Bone marrow (tissue), 2 donors: ENCODE results near the gene ZEB2.

Experiments used
- DNase-seq, 2 donors: peaks; one replicate each; lab custom pipeline; 2025; lab: John Stamatoyannopoulos, UW

ZEB2 gene

DNA sequence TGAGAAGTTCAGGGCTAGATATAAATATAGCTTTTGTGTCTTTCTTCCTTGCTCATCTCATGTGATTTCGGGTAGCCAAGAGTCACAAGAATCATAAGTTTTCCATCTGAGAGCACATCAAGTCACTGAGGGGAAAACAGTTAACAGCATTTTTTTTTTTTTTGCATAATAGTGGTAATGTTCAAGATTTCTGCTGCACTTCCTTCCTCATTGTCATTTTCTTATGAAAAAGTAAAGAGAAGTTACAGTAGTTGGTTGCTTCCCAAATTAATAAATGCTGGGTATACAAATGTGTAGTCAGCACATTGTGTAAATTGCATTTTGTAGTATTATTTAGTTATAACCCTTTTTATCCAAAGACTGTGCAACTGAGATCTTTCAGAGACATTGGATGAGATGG lies 93.6 kb downstream of the ZEB2 start:
- DNase-seq = peak in 1 of 2 donors; percentile 42

DNA sequence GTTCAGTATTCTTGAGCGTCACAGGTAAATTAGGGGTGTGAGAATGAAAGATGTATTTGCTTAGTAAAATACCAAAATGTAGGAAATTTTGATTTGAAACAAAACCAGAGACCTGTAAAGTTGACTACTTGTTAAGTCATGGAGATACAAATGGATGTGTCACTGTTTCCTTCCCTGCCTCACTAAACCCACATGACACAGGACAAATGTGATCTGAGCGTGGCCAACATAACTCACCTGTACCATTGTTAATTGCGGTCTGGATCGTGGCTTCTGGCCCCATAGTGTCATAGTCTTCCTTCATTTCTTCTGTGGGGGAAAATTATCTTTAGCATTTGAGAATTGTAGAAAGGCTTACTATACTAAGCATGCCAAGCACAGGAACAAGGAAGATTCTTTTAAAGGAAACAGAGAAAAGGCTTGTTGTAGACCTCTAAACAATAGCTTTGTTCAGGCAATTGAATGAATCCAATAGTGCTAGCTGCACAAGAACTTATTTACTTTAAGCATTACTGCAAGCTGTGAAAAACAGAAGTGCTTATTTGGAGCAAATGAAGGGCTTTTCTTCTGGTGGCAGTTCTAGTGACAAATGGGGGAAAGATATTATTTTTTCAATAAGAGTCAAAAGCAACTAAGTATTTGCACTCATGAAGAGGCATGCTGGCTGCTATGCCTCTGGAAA lies 95.2 kb downstream of the ZEB2 start:
- no peak for DNase-seq

GRCh38 chr2:144421606-144422510 lies 98.1 kb downstream of the ZEB2 start:
- DNase-seq = no peak

DNA sequence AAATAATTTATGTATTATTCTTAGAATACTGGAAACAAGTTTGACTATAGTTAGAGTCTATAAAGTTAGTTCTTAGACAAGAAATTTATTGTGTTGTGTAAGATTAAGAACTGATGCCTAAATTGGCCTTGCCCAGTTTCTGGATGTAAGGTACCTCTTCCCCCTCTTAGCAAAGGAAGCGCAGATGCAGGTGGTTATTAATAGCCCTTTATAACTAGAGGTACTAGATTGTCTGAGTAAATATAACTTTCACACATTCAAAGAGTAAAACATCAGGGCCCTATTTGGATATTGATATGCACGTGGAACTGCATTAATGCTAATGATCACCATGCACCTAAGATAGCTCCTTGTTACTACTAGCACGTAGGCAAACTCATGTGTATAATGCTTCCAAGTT lies 100.7 kb downstream of the ZEB2 start:
- no peak for DNase-seq

DNA sequence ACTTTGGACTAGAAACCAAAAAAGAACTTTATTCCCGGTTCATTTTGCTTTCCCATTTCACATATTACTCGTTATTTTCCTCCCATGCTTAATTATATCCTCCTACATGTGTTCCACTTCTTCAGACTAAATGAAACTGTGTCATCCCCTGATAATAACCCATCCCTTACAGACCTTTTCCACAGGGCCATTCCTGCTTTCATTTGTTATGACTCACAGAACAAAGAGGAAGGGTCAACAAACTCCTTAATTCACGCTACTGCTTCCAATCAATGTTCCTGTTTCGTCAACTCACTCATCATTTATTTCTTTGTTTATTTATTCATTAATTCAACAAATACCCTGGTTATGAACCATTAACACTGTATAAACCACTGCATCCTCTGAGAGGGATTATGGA lies 104.5 kb downstream of the ZEB2 start:
- DNase-seq = no peak

GRCh38 chr2:144414324-144414845 lies 105.5 kb downstream of the ZEB2 start:
- DNase-seq = peak; percentile 43 to 83

GRCh38 chr2:144412709-144413108 lies 107.2 kb downstream of the ZEB2 start:
- DNase-seq = no peak

GRCh38 chr2:144411473-144411872 lies 108.4 kb downstream of the ZEB2 start:
- no peak for DNase-seq

DNA sequence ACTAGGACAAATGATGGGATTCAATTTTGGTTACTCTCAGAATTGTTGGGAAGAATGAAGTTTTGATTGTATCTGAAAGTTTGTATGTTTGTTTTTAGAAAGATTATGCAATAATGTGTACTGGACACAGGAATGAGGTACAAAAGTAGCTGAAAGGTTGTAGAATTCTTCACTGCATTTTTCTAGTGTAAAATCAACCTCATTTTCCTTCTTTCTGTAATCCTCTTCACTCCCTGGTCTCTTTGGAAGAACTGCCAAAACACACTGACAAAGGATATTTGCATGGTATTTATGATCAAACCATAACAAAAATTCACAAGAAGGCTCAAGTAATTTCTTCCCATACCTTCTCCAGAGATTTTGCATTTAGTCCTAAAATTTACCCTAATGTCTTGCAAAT lies 110.7 kb downstream of the ZEB2 start:
- DNase-seq = no peak

DNA sequence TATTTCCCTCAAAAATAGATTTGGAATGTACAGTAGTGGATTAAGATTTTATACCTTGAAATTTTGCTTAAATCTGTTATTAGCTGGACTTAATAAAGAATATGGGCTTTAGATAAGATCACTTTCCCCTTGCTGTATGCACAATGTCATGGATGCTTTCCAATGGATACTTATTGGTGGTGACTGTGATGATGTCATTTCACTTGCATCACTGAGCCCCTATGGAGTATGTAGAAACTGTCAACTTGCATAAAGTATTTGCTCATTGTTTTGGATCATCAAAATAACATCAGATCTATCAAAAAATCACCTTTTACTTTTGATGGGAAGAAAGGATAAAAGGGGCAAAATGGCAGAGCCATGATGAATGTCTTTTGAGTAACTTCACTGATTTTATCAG lies 112.7 kb downstream of the ZEB2 start:
- DNase-seq = no peak

DNA sequence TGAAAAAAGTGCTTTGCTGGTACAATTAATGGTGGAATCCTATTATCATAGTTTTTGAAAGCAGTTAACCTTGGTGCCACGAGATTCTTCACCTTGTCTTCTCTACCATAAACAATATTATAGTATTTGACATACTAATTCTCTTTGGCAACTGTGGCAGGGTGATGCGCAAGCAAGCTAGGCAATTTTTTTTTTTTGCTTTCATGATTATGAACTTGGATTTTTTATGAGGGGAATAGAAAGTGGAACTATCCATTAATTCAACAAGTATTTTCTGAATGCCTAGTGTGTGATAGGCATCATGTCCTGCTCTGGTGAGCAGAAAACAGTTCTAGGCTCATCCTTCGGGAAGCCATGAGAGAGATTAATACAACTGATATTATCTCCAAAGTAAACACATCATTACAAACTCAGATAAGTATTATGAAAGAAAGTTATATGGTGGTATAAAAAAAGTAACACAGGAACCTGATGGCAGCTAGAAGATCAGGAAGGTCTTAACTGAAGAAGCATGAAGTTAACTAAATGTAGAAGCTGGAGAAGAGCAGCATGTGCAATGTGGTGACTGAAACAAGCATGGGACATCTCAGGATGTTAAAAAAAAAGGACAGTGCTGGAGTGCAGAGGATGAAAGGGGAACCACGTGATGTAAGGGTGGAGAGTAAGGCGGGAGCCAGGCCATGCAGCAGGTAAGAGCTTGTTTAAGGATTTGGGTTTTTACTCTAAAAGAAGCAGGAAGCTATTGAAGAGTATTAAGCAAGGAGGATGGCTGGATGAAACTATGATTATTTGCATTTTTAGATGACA lies 113.7 kb downstream of the ZEB2 start:
- DNase-seq = no peak

GRCh38 chr2:144405321-144405720 lies 114.6 kb downstream of the ZEB2 start:
- no peak for DNase-seq

GRCh38 chr2:144404586-144405314 lies 115.2 kb downstream of the ZEB2 start:
- no peak for DNase-seq

- DNase-seq = no peak
Observed at GRCh38 chr2:144403933-144404332, 116.0 kb downstream of the ZEB2 start.

DNA sequence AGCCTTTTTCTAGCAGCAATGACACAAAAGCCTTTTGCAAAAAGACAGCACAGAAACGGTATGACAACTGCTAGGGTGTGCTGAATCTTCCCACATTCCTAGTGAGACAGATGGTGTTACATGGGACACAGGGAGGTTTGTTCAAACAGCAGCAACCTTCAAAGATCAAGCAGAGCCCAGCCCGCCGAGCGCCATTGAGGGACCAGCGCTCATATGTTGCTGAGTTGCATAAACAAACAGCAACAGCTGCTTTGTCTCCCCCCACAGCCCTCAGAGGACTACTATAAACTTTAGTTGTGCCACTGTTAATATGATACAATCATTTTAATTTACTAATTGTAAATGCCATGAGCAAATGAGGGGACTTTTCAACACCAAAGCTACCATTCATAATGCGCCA lies 117.7 kb downstream of the ZEB2 start:
- no peak for DNase-seq

DNA sequence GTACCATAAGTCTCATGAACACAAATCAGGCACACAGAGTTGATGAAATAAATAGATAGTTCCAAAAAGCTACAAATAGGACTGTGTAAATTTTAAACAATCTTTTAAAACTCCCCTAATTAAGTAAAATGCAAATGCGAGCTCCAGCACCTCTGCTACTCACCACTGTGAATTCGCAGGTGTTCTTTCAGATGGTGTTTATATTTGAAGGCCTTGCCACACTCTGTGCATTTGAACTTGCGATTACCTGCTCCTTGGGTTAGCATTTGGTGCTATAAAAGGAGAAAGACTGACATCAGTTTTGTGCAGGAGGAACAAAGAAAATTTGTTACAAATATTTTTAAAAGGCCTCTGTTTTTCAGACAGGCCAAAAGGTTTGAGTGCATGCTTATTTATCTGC lies 118.9 kb downstream of the ZEB2 start:
- DNase-seq = no peak

- no peak for DNase-seq
Observed at GRCh38 chr2:144396318-144396717, 123.6 kb downstream of the ZEB2 start.

DNA sequence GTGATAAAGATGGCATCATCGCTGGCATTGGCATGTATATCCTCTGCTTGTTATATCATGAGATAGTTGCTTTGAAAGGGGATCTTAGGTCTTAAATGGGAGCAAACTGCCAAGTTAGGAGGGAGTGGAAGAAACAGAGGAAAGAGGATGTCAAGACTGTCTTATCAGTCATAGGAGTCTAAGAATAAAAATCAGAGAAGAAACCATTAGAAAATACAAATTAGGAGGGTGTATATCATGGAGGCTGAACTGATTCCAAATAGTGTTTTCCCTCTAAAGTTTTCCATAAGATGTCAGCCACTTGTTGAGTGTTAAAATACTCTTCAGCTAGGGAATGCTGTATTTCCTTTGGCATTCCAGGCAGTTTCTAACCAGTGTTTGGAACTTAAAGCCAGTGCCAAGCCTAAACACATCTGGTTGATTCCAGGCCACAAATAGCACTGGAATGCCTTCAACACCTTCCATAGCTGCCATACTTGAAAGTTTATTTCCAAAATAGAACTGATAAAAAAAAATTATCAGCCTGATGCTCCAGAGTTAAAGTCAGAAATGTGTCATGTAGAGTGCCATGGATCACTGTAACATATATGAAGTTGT lies 129.4 kb downstream of the ZEB2 start:
- DNase-seq = no peak

- no peak for DNase-seq
Observed at GRCh38 chr2:144389930-144390311, 130.0 kb downstream of the ZEB2 start.

DNA sequence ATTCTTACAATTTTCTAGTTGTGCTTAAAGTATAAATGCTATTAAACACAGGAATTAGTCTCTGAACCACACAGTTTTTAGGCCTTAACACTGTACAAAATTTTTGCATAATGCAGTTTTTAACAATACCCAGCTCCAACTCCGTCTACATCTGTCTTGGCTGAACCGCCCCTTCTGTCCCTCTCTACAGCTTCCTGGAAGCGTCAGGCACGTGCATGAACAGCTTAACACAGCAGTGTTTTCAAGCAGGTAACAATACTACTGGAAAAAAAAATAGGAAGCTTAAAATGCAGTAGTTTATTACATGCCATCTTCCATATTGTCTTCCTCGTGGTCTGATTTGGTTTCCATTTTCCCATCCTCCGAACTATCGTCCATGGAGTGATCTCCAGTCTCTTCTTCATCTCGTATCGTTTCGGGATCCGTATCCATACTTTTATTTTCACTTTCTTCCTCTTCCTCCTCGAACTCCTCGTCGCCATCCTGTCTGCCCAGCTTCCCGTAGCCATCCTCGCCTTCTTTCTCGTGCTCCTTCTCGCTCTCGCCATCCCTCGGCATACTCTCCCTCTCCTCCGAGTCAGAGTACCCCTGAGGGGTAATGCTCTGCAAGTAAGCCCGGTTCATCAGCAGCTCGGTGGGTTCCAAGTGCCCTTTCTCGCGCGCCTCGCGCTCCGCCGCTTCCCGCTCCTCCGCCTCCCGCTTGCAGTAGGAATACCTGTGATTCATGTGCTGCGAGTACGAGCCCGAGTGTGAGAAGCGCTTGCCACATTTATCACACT lies 130.6 kb downstream of the ZEB2 start:
- DNase-seq = no peak

DNA sequence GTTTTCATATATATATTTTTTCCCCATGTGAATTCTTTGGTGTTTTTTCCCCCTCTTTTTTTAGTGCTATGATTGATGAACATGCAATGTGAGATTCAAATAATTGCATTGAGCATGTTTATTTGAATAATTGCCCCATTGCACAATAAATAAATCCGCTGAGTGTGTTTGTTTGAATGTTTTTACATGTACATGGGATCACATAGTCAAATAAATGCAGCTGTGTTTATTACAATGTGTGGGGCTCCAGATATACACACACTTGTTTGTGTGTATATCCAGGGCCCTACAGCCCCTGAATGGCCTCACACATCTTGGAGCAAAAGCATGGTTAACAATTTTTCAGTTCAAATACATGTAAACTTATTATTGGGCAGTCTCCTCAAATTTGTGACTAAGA lies 134.5 kb downstream of the ZEB2 start:
- DNase-seq = no peak
